Endothelial cell of umbilical vein (primary cell): ENCODE results near the gene MRPL47. TPM values are rescaled to one million over a fixed set of nuclear protein-coding genes. Genes with fewer than 3 reads are reported as not detected.

Experiments
- BruUV-seq: library from RNA; stranded (reverse); fragments of 400-500 nt; replicated peaks from 2 replicates; lab custom pipeline; 2021; lab: Mats Ljungman, UMichigan
- CTCF ChIA-PET: fragments of 300-600, 350-600 bp; sonication (Branson Sonifier 250); formaldehyde crosslinking; loops from one replicate; lab custom pipeline; 2021; ENCODE audit warnings: antibody characterized with exemption, inconsistent platforms; lab: Charles Lee
- POLR2A ChIA-PET: fragments of 300-600, 350-600 bp; sonication (Branson Sonifier 250); formaldehyde crosslinking; loops from one replicate; lab custom pipeline; 2021; ENCODE audit warnings: antibody characterized with exemption, inconsistent platforms; lab: Charles Lee
- DNase-seq: peaks from one replicate; pipeline ENCODE4 v3.0.0-alpha.2; 2011; ENCODE audit warnings: low read depth, low spot score
- FAIRE-seq: peaks from 2 replicates; lab custom pipeline; 2011; peaks lifted over from hg19 to GRCh38; lab: Jason Lieb, UNC
- H2AFZ ChIP-seq: 2 replicates; pipeline ENCODE4 v1.6.0; 2012; ENCODE audit warnings: low read depth, low read length, control low read depth, inconsistent platforms
- H3K27ac ChIP-seq: 2 replicates; pipeline ENCODE4 v1.5.1; 2011; ENCODE audit warnings: low read depth, mild to moderate bottlenecking, control low read depth, low read length, moderate library complexity; ENCODE audit not compliant: insufficient read depth
- H3K27me3 ChIP-seq, 2 experiments: 2 replicates each; pipeline versions ENCODE4 v1.6.0 to v1.6.1; 2011; ENCODE audit warnings: low read length in 2 of 2, mixed read lengths in 1 of 2; ENCODE audit not compliant: control insufficient read depth in 2 of 2, insufficient read depth in 2 of 2
- H3K36me3 ChIP-seq, 2 experiments: 2 replicates in 1 of 2; 3 replicates in 1 of 2; pipeline ENCODE4 v1.5.1; 2011; ENCODE audit warnings: low read length in 2 of 2, mild to moderate bottlenecking in 1 of 2, moderate library complexity in 1 of 2; ENCODE audit not compliant: control insufficient read depth in 2 of 2, insufficient read depth in 2 of 2; ENCODE audit errors: extremely low read depth in 1 of 2
- H3K4me1 ChIP-seq: 3 replicates; pipeline ENCODE4 v1.5.1; 2011; ENCODE audit warnings: mild to moderate bottlenecking, low read length; ENCODE audit not compliant: control insufficient read depth, insufficient read depth; ENCODE audit errors: extremely low read depth
- H3K4me2 ChIP-seq: 2 replicates; pipeline ENCODE4 v1.6.1; 2011; ENCODE audit warnings: low read length, control low read depth, mixed read lengths; ENCODE audit not compliant: insufficient read depth
- H3K4me3 ChIP-seq, 3 experiments: fragments of 200-600 bp in 1 of 3; sonication (generic), shearing (Covaris generic) in 1 of 3; replicated peaks in 1 of 3; 2 replicates each; pipeline ENCODE4 v1.5.1; 2011 to 2016; ENCODE audit warnings: control low read depth in 3 of 3, low read length in 3 of 3, mild to moderate bottlenecking in 2 of 3, inconsistent platforms in 1 of 3, low read depth in 1 of 3, moderate library complexity in 1 of 3; ENCODE audit not compliant: insufficient read depth in 1 of 3
- H3K79me2 ChIP-seq: 2 replicates; pipeline ENCODE4 v1.6.0; 2012; ENCODE audit warnings: low read length, inconsistent platforms; ENCODE audit not compliant: control insufficient read depth, insufficient read depth
- H3K9ac ChIP-seq: replicated peaks from 2 replicates; pipeline ENCODE3; 2011; ENCODE audit warnings: low read length, control low read depth; ENCODE audit not compliant: insufficient read depth; ENCODE audit errors: extremely low read depth
- H3K9me1 ChIP-seq: replicated peaks from 3 replicates; pipeline ENCODE4 v1.6.0; 2011; ENCODE audit warnings: mild to moderate bottlenecking, low read length; ENCODE audit not compliant: control insufficient read depth, insufficient read depth; ENCODE audit errors: extremely low read depth
- H3K9me3 ChIP-seq: replicated peaks from 2 replicates; pipeline ENCODE4 v1.5.1; 2012; ENCODE audit warnings: low read length, inconsistent platforms; ENCODE audit not compliant: control insufficient read depth, insufficient read depth
- H4K20me1 ChIP-seq: replicated peaks from 2 replicates; pipeline ENCODE3; 2011; ENCODE audit warnings: mild to moderate bottlenecking, low read length; ENCODE audit not compliant: control insufficient read depth, insufficient read depth; ENCODE audit errors: extremely low read depth
- FOS ChIP-seq: IDR thresholded peaks from 2 replicates; pipeline ENCODE4 v1.6.1; 2011; ENCODE audit warnings: mild to moderate bottlenecking, low read length, moderate library complexity, borderline replicate concordance; ENCODE audit not compliant: insufficient read depth
- GATA2 ChIP-seq: IDR thresholded peaks from 2 replicates; pipeline ENCODE4 v1.7.0; 2011; ENCODE audit warnings: low read depth, mild to moderate bottlenecking, moderate library complexity, mixed read lengths, low read length; ENCODE audit not compliant: insufficient read length, insufficient read depth
- JUN ChIP-seq: IDR thresholded peaks from 2 replicates; pipeline ENCODE4 v1.6.1; 2011; ENCODE audit warnings: borderline replicate concordance, low read depth; ENCODE audit not compliant: insufficient read length, insufficient read depth
- MYC ChIP-seq: IDR thresholded peaks from one replicate; pipeline ENCODE4 v1.6.1; 2011; ENCODE audit warnings: mild to moderate bottlenecking, low read depth, low read length
- POLR2A ChIP-seq: IDR thresholded peaks from 2 replicates; pipeline ENCODE4 v1.6.1; 2012; ENCODE audit warnings: low read depth, mild to moderate bottlenecking, control low read depth, low read length
- POLR2AphosphoS5 ChIP-seq: IDR thresholded peaks from 2 replicates; pipeline ENCODE4 v1.6.1; 2012; ENCODE audit warnings: low read depth, mild to moderate bottlenecking, control low read depth, low read length, moderate library complexity; ENCODE audit not compliant: insufficient read depth
- dilution Hi-C: fragments of 300-500 bp; cut with MboI; formaldehyde crosslinking; loops from one replicate; pipeline ENCODE4 v1.15.0; 2019; ENCODE audit warnings: low sequenced_read_pairs; ENCODE audit not compliant: extremely low pct_ligation_motif_present
- intact Hi-C: fragments of 100-400 bp; cut with micrococcal nuclease; formaldehyde crosslinking; loops from one replicate; pipeline ENCODE4 v1.10.0; 2022
- polyA plus RNA-seq, 4 experiments: library from polyadenylated mRNA; depleted of rRNA in 3 of 4; stranded (reverse) in 3 of 4; unstranded in 1 of 4; fragments of >200 nt; gene quantifications; 2 replicates each; pipeline versions ENCODE4 v1.2.1 to v1.2.3, GENCODE V29; 2011 to 2012; ENCODE audit warnings: missing spikeins in 1 of 4
- small RNA-seq: library from RNA; depleted of rRNA; stranded (forward); fragments of <200 nt; gene quantifications from one replicate; pipeline ENCODE3, GENCODE V24; 2012; ENCODE audit warnings: low replicate concordance, low read depth; ENCODE audit not compliant: insufficient read depth, insufficient read length
- total RNA-seq: library from RNA; stranded (reverse); gene quantifications from 2 replicates; pipeline ENCODE4 v1.2.3, GENCODE V29; 2021
- TF ChIP-seq, protein P1 (sequence below): IDR thresholded peaks from 2 replicates; pipeline ENCODE4 v1.6.1; 2011; ENCODE audit not compliant: insufficient read depth, insufficient read length

The MRPL47 gene
- total and polyA plus RNA-seq, 2 donors (not counting 3 experiments of a cell fraction or from before 2014, with no cell fraction given): 20.3 to 47.0 TPM

- FAIRE-seq (no peak), DNase-seq (no peak)
- intact Hi-C loops (no loop called here), dilution Hi-C loops (no loop called here)
- ChIA-PET POLR2A (no interaction called here), CTCF (interaction anchor here (0.9 kb wide), 1 partner anchor 14 kb away, joined by 3 read pairs; no protein-coding TSS in a partner anchor)
- Histone ChIP-seq H3K9me1 (no peaks in the 10 kb centered on the region), H3K4me3 (no peak overlapping the region), H3K9ac (no peak overlapping the region), H3K4me2 (no peak overlapping the region), H3K36me3 (no peaks in the 10 kb centered on the region), H3K27me3 (no peaks in the 10 kb centered on the region), H4K20me1 (no peaks in the 10 kb centered on the region), H3K27ac (no peak overlapping the region), H3K9me3 (no peaks in the 10 kb centered on the region), H2AFZ (no peak overlapping the region), H3K79me2 (no peaks in the 10 kb centered on the region), H3K4me1 (no peaks in the 10 kb centered on the region)
- TF ChIP-seq JUN: no peak
- no peak for TF ChIP-seq POLR2AphosphoS5
- no peak for TF ChIP-seq POLR2A
- TF ChIP-seq GATA2: no peak
- TF ChIP-seq, protein P1, sequence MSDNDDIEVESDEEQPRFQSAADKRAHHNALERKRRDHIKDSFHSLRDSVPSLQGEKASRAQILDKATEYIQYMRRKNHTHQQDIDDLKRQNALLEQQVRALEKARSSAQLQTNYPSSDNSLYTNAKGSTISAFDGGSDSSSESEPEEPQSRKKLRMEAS: no peak
- TF ChIP-seq MYC: no peak
- no TSS peak for BruUV-seq
Measured at GRCh38 chr3:179541596-179541995, 62.8 kb downstream of the MRPL47 start.

GRCh38 chr3:179541094-179541493 lies 63.3 kb downstream of the MRPL47 start:
- dilution Hi-C loops: no loop called here
- POLR2A ChIA-PET: no interaction called here
- BruUV-seq: no TSS peak

More at GRCh38 chr3:179541094-179541493, 63.3 kb downstream of the MRPL47 start:
- FAIRE-seq (no peak), DNase-seq (no peak)
- H3K79me2 ChIP-seq: no peaks in the 10 kb centered on the region
- no peaks in the 10 kb centered on the region for H3K36me3 ChIP-seq
- no peaks in the 10 kb centered on the region for H4K20me1 ChIP-seq
- H3K27me3 ChIP-seq: no peaks in the 10 kb centered on the region
- H3K27ac ChIP-seq: no peak overlapping the region
- no peak overlapping the region for H3K4me3 ChIP-seq
- H3K9me1 ChIP-seq: no peaks in the 10 kb centered on the region
- H3K9ac ChIP-seq: no peak overlapping the region
- intact Hi-C loops: no loop called here
- CTCF ChIA-PET: interaction anchor here (0.9 kb wide), 1 partner anchor 15 kb away, joined by 3 read pairs; no protein-coding TSS in a partner anchor
- no peaks in the 10 kb centered on the region for H3K9me3 ChIP-seq
- no peaks in the 10 kb centered on the region for H3K4me1 ChIP-seq
- TF ChIP-seq MYC: no peak
- TF ChIP-seq FOS: no peak
- TF ChIP-seq GATA2: no peak
- TF ChIP-seq, protein P1: no peak
- H3K4me2 ChIP-seq: no peak overlapping the region
- no peak overlapping the region for H2AFZ ChIP-seq

Small RNAs within 50 kb of the gene (small RNA-seq; reads per million reads assigned to genes)
- gene AC090425.1 (not detected), gene RF01210 (not detected)

Other genes with a start within 250 kb of the MRPL47 start
- gene GNB4, start 153.2 kb downstream of the MRPL47 start, total RNA-seq: 61.9 and 62.6 TPM in 2 replicates
- 22.2 and 30.3 TPM in 2 replicates for gene GNB4, start 153.2 kb downstream of the MRPL47 start, polyA plus RNA-seq
- 63.1 and 68.3 TPM in 2 replicates for gene ACTL6A, start 41.7 kb downstream of the MRPL47 start, total RNA-seq
- 55.1 and 96.2 TPM in 2 replicates for gene ACTL6A, start 41.7 kb downstream of the MRPL47 start, polyA plus RNA-seq
- gene NDUFB5, start 156 bp upstream of the MRPL47 start, total RNA-seq: 68.3 and 74.9 TPM in 2 replicates
- gene NDUFB5, start 156 bp upstream of the MRPL47 start, polyA plus RNA-seq: 17.2 and 48.2 TPM in 2 replicates
- gene USP13, start 48.4 kb upstream of the MRPL47 start, total RNA-seq: 21.1 and 24.0 TPM in 2 replicates
- gene USP13, start 48.4 kb upstream of the MRPL47 start, polyA plus RNA-seq: 4.0 and 5.8 TPM in 2 replicates